HuH-7.5 (cell line): ENCODE measurements around the gene NFRKB.

ENCODE experiments used
- DNase-seq: peaks from one replicate; pipeline ENCODE4 v3.0.0; 2011; ENCODE audit warnings: low spot score

NFRKB gene

GRCh38 chr11:129895126-129896041 is at the start of gene NFRKB:
NFRKB (minus strand) TSS chr11:129895578; CDS start chr11:129892849, 2,729 bp downstream.
- DNase-seq, result peak; percentile 87

- DNase-seq, result no peak
These were observed 49.3 kb upstream of the NFRKB start for GRCh38 chr11:129944696-129945095.

DNA sequence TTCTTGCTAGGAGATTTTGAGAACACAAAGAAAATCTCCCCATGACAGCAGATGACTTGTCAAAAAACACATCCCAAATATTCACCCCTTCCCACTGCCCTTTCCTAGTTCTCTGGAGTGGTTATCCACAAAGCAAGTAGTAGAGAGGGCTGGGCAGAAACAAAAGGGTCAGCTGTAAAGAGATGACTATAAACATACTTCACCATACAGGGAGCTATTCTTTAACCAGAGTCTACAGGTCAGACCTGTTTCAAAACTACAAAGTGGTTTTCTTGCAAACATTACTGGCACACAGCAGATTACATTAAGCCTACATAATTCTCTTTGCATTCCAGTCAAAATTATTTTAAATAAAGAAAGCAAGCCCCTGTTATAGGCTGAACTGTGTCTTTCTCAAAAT is 47.7 kb upstream of the NFRKB start:
- DNase-seq, result no peak

- no peak for DNase-seq
These were observed 44.1 kb upstream of the NFRKB start for GRCh38 chr11:129939510-129939909.

DNA sequence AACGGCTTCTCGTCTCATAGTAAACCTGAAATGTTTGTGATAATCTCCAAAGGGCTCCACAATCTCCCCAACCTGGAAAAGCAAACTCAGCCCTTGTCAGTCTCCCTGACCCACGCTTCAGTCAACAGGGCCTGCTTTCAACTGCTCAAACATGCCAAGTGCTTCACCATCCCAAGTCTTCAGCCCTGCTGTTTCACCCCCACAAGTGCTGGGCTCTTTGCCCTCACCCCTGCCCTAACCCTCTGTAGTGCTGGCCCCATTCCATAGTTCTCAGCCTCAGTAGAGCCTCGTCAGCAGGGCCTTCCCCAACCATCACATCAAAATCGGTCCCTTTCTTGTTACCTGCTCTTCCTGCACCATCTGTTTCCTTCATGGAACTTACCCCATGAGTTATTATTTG is 43.4 kb upstream of the NFRKB start:
- DNase-seq, result no peak

DNA sequence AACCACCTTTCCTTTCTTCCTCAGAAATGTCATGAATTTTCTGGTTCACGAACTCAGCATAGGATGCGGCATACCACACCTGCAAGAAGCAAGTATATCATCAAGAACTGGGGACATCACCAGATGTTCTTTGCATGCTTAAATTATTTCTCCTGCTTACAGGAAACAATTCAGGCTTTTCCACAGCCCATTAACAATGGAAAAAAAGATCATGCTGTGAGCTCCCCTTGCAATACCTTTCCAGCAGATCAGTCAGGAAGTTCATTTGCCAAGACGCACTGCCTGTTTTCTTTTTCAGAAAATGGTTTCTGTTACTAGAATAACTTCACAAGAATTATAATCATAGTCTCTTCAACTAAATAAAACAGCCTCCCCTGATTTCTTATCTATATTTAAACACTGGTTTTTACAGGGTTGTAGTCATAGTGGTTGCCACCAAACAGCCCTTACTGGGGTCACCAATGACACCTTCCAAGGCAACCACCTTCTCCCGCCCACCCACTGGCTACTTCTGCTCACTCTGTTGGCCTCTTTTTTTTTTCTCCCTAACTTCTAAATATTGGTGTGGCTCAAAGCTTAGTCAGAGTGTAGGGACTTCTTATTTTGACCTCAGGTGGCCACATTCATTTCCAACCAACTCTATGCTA is 42.3 kb upstream of the NFRKB start:
- no peak for DNase-seq

- no peak for DNase-seq
These were observed 40.3 kb upstream of the NFRKB start for GRCh38 chr11:129935723-129936122.

DNA sequence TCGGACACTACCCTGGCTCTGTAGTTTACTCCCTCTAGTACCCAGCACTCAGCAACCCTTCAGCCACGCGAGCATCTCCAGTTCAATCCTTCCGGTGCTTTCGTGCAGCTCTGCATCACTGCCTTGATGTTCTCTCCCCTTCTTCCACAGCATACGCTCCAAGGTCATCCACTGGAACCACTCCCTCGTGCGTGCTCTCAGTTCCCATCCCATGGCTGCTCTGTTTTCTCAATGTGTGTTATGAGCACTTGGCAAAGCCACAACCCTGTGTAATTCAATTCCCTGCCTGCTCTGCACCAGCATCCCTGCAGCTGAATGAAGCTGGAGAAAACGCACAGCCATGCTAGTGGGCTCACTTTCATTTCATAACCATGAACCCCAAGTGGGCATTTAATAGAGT is 38.5 kb upstream of the NFRKB start:
- no peak for DNase-seq

- no peak for DNase-seq
These were observed 37.9 kb upstream of the NFRKB start for GRCh38 chr11:129933262-129933661.

- DNase-seq, result no peak
These were observed 37.1 kb upstream of the NFRKB start for GRCh38 chr11:129932381-129933067.

DNA sequence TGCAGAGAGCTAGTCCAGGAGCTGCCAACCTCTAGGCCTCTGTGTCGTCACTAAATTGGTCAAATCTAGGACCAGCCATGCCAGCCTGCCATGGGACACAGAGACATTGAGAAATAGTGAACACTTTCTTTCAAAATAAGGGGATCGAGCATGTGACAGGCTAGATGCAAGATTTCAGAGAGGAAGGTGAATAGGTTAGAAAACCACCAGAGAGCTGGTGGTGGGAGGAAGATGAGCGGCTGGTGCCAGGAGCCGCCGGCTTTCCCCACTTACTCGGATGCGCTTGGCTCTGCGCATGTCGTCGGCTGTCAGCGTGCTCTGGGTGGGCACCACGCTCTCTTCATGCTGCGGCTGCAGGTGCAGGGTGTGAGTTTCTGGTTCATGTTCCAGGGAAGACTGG is 35.4 kb upstream of the NFRKB start:
- DNase-seq, result no peak

GRCh38 chr11:129930296-129930695 is 34.9 kb upstream of the NFRKB start:
- DNase-seq, result no peak

DNA sequence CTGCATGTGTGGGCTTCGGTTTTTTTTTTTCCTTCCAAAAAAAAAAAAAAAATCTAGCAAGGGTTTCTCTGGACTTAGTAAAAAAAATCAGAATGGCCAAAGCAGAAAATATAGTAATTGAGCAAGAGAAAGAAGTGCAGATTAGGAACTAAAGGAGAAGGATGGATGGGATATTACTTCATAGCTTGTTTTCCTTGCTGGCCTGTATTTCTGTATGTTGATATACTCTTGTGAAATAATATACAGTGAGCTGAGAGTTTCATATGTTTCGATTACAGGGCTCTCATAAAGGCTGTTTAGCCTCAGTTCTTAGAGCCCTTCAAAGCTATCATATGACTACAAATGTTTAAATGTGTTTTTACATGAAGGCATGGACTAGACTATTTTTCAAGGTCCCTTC is 34.3 kb upstream of the NFRKB start:
- no peak for DNase-seq

DNA sequence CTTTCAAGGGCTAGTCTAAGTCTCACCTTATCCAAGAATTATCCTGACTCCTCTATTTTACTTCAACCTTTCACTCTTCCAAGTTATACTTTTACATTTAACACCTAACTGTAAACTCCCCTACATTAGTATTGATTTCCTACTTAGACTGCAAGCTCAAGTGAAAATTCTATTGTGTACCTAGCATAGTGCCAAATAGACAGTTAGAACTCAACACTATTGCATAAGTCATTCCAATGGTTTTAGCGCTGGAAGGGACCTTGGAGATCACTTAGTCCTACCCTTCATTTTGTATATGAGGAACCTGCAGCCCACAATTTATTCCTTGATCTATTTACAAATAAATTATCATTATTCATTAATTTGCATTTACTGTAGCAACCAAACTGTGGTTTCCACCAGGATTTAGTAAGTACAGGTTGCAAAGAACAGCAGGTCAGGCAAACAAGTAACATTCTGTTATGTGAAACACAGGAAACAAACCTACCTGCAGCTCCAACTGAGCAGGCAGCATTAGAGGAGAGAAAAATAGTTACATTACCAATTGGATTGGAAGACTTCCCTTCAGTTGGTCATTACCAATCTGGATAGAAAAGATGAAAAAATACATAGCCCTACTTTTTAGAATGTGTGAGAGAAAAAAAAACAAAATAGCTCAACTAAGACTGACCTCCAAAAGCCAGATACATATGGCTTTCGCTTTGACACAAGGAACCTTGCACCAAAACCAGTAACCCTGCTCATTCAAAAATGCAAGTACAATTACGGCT is 33.7 kb upstream of the NFRKB start:
- no peak for DNase-seq

DNA sequence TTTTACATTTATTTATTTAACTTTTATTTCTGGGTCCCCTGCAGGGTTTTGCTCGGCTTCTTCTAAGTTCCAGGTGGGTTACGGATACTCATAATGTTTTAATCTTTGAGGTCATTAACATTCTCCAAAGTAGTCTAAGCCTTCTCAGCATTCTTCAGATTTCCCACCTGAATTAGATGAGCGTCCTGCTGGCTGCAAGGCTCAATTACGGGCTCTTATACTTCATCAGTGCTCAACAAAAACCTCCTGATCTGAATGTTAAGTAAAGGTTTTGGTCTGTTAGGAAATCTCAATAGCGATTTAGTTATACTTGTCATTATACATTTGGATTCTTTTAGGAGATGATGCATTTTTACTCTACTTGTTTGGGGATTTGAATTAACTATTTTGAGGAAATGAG is 27.3 kb upstream of the NFRKB start:
- no peak for DNase-seq

DNA sequence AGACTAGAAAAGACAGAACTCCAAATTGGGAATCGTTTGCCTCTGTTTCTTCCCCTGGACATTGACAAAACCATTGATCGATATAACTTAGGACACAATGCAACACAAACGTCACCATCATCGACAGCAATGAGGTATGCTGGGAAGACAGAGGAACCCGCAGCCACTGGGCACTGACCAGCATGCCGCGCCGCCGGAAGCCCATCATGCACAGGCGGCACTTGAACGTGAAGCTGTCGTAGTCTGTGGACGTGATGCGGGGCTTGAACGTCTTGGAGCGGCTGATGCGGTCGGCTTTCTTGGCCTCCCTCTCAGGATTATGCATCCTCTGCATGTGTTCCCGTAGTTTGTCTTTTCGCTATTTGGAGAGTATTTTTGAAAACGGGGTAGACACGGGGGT is 23.0 kb upstream of the NFRKB start:
- DNase-seq, result no peak

GRCh38 chr11:129917231-129917630 is 21.9 kb upstream of the NFRKB start:
- no peak for DNase-seq

DNA sequence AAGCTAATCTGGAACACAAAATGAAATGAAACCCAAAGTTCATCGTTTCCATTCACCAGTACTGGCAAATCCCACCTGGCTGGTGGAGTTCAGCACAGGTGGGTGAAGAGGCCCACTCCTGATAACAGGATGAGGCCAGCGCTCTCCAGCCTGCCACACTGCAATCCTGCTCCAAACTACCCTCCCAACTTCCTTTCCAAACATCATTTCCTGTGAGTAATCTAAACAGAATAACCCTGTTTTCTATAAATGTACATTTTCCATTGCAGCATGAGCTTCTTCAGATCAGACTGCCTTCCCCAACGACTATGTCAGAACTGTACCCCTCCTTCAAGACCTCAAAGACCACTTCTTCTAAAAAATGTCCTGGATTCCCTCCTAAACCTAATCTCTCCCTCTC is 15.9 kb upstream of the NFRKB start:
- DNase-seq, result no peak

- no peak for DNase-seq
These were observed 15.0 kb upstream of the NFRKB start for GRCh38 chr11:129910360-129910759.

- no peak for DNase-seq
These were observed 10.0 kb upstream of the NFRKB start for GRCh38 chr11:129905402-129905801.

DNA sequence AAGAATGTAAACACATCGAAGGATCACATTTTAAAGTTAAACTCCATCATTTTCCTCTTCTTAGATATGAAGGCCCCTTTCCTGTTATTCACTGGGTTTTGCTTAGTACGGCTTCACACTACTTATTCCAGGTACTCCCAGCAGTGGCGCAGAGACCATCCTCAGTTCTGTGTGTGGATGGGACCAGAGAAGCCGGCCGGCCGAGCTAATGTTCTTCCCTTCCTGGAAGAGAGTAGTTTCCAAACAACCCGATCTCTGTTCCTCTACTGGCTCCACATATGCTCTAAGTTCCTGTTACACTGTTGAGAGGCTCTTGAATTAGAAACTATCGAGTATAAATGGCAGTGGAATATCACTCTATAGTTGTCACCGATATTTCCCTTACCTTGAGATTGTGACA is 684 bp upstream of the NFRKB start:
- no peak for DNase-seq
